NCI-H774 (cell line): ENCODE data around the gene CD1B.
"Not testable (repeated sequence)": the region's sequence is repeated elsewhere in the genome, so short reads cannot be mapped to it uniquely, and the experiment has no call there.

Source experiments
- DNase-seq: peaks from one replicate; lab custom pipeline; 2025; lab: John Stamatoyannopoulos, UW

The CD1B gene

GRCh38 chr1:158331481-158332150 is at the start of gene CD1B:
Gene CD1B (minus strand): TSS chr1:158331531. CDS start chr1:158331423, 108 bp downstream.
- no peak for DNase-seq

- DNase-seq, result no peak
Observed at GRCh38 chr1:158374860-158375259, 43.5 kb upstream of the CD1B start.

- DNase-seq, result not testable (repeated sequence)
Observed at GRCh38 chr1:158374101-158374500, 42.8 kb upstream of the CD1B start.

- DNase-seq, result no peak
Observed at GRCh38 chr1:158371188-158371953, 40.0 kb upstream of the CD1B start.

GRCh38 chr1:158366783-158367182 is 35.5 kb upstream of the CD1B start:
- no peak for DNase-seq

- no peak for DNase-seq
Observed at GRCh38 chr1:158362941-158363340, 31.6 kb upstream of the CD1B start.

GRCh38 chr1:158362482-158362881 is 31.2 kb upstream of the CD1B start:
- DNase-seq, result peak; percentile 59

- DNase-seq, result no peak
Observed at GRCh38 chr1:158357441-158357840, 26.1 kb upstream of the CD1B start.

- DNase-seq, result no peak
Observed at GRCh38 chr1:158356616-158357015, 25.3 kb upstream of the CD1B start.

- no peak for DNase-seq
Observed at GRCh38 chr1:158355773-158356285, 24.5 kb upstream of the CD1B start.

GRCh38 chr1:158354255-158354654 is 22.9 kb upstream of the CD1B start:
- no peak for DNase-seq

GRCh38 chr1:158353303-158354075 is 22.2 kb upstream of the CD1B start, which contains the start of gene CD1E:
Gene CD1E (plus strand): TSS chr1:158353894. CDS start chr1:158353989, 95 bp downstream.
- no peak for DNase-seq

GRCh38 chr1:158348946-158349345 is 17.6 kb upstream of the CD1B start:
- DNase-seq, result not testable (repeated sequence)

GRCh38 chr1:158336413-158336812 is 5.1 kb upstream of the CD1B start:
- not testable (repeated sequence) for DNase-seq

- DNase-seq, result no peak
Observed at GRCh38 chr1:158335213-158335532, 3.8 kb upstream of the CD1B start.

- no peak for DNase-seq
Observed at GRCh38 chr1:158334526-158335212, 3.3 kb upstream of the CD1B start.

- DNase-seq, result no peak
Observed at GRCh38 chr1:158333405-158334155, 2.2 kb upstream of the CD1B start.

- DNase-seq, result no peak
Observed at GRCh38 chr1:158331106-158331425, 265 bp downstream of the CD1B start.

GRCh38 chr1:158330391-158331105 is 783 bp downstream of the CD1B start:
- DNase-seq, result no peak

GRCh38 chr1:158329733-158330132 is 1.6 kb downstream of the CD1B start:
- no peak for DNase-seq

- DNase-seq, result no peak
Observed at GRCh38 chr1:158329300-158329699, 2.0 kb downstream of the CD1B start.
